HepG2 (cell line): Measurements from ENCODE around the gene ZNF503. TPM values are rescaled to one million over a fixed set of nuclear protein-coding genes. Genes with fewer than 3 reads are reported as not detected.
A peak's percentile ranks its signal among the peaks of the same experiment; 100 is the strongest.

Experiments
- IKZF1 ChIP-seq: fragments of 450-650 bp; IDR thresholded peaks from 2 replicates; pipeline ENCODE4 v1.7.1; 2016
- IKZF4 ChIP-seq: sonication (generic); formaldehyde crosslinking; IDR thresholded peaks from 2 replicates; pipeline ENCODE4 v1.5.1; 2020; ENCODE audit warnings: borderline replicate concordance, mild to moderate bottlenecking, low read depth, missing genetic modification reagents; ENCODE audit errors: not compliant biosample characterization
- NONO ChIP-seq, 2 experiments: fragments of 450-650 bp in 1 of 2; sonication (generic) in 1 of 2; formaldehyde crosslinking in 1 of 2; IDR thresholded peaks in 1 of 2; conservative IDR thresholded peaks in 1 of 2; 2 replicates each; pipeline versions ENCODE4 v1.6.1 to v1.8.0; 2017 to 2022; ENCODE audit warnings: mild to moderate bottlenecking in 1 of 2, missing genetic modification reagents in 1 of 2, moderate library complexity in 1 of 2
- NR2F1 ChIP-seq, 2 experiments: fragments of 450-650 bp in 1 of 2; formaldehyde crosslinking in 1 of 2; IDR thresholded peaks; 2 replicates each; pipeline versions ENCODE4 v1.5.0 to v1.6.1; 2016 to 2020; ENCODE audit warnings: mild to moderate bottlenecking in 1 of 2, missing compliant biosample characterization in 1 of 2, missing genetic modification reagents in 1 of 2, moderate library complexity in 1 of 2
- PAX8 ChIP-seq: sonication (generic); formaldehyde crosslinking; IDR thresholded peaks from 2 replicates; pipeline ENCODE4 v1.8.0; 2022; ENCODE audit warnings: mild to moderate bottlenecking, missing genetic modification reagents, borderline replicate concordance
- PRDM15 ChIP-seq: sonication (generic); formaldehyde crosslinking; IDR thresholded peaks from 2 replicates; pipeline ENCODE4 v1.4.0; 2020; ENCODE audit warnings: missing genetic modification reagents
- RBFOX2 ChIP-seq: fragments of 200-400 bp; formaldehyde crosslinking; IDR thresholded peaks from 2 replicates; pipeline ENCODE4 v1.6.1; 2017; ENCODE audit warnings: low read depth, mild to moderate bottlenecking, low read length
- REXO4 ChIP-seq: sonication (generic); formaldehyde crosslinking; IDR thresholded peaks from 2 replicates; pipeline ENCODE4 v1.8.0; 2022; ENCODE audit warnings: missing genetic modification reagents, mild to moderate bottlenecking, borderline replicate concordance
- ZFAT ChIP-seq: sonication (generic); formaldehyde crosslinking; conservative IDR thresholded peaks from 2 replicates; pipeline ENCODE4 v1.8.1; 2023; ENCODE audit warnings: missing genetic modification reagents, inconsistent platforms
- ZFY ChIP-seq: sonication (generic); formaldehyde crosslinking; IDR thresholded peaks from 2 replicates; pipeline ENCODE4 v1.4.0; 2020; ENCODE audit warnings: missing genetic modification reagents
- ZNF383 ChIP-seq: sonication (generic); formaldehyde crosslinking; IDR thresholded peaks from 2 replicates; pipeline ENCODE4 v1.4.0; 2020; ENCODE audit warnings: missing genetic modification reagents, mild to moderate bottlenecking, borderline replicate concordance
- ZNF414 ChIP-seq: sonication (generic); formaldehyde crosslinking; IDR thresholded peaks from 2 replicates; pipeline ENCODE4 v1.5.0; 2020; ENCODE audit warnings: missing genetic modification reagents
- ZNF572 ChIP-seq: sonication (generic); formaldehyde crosslinking; IDR thresholded peaks from 2 replicates; pipeline ENCODE4 v1.5.1; 2020; ENCODE audit warnings: mild to moderate bottlenecking, missing genetic modification reagents
- ZNF605 ChIP-seq: sonication (generic); formaldehyde crosslinking; IDR thresholded peaks from 2 replicates; pipeline ENCODE4 v1.8.0; 2022; ENCODE audit warnings: mild to moderate bottlenecking, missing genetic modification reagents
- ZNF607 ChIP-seq: sonication (generic); formaldehyde crosslinking; IDR thresholded peaks from 2 replicates; pipeline ENCODE4 v1.5.1; 2020; ENCODE audit warnings: missing genetic modification reagents, mild to moderate bottlenecking, borderline replicate concordance
- ZNF670 ChIP-seq: sonication (generic); formaldehyde crosslinking; IDR thresholded peaks from 2 replicates; pipeline ENCODE4 v1.8.0; 2022; ENCODE audit warnings: mild to moderate bottlenecking, missing genetic modification reagents, borderline replicate concordance
- ZNF766 ChIP-seq: sonication (generic); formaldehyde crosslinking; IDR thresholded peaks from 2 replicates; pipeline ENCODE4 v1.5.0; 2020; ENCODE audit warnings: missing genetic modification reagents, borderline replicate concordance
- ZNF816 ChIP-seq: sonication (generic); formaldehyde crosslinking; IDR thresholded peaks from 2 replicates; pipeline ENCODE4 v1.8.0; 2022; ENCODE audit warnings: missing genetic modification reagents, mild to moderate bottlenecking, borderline replicate concordance
- ZSCAN29 ChIP-seq: sonication (generic); formaldehyde crosslinking; conservative IDR thresholded peaks from 2 replicates; pipeline ENCODE4 v1.4.0; 2020; ENCODE audit warnings: mild to moderate bottlenecking, missing genetic modification reagents
- polyA plus RNA-seq, 8 experiments: library from polyadenylated mRNA; depleted of rRNA in 3 of 8; stranded (reverse) in 7 of 8; unstranded in 1 of 8; fragments of >200 nt; fragmentation: Illumina TruSeq in 4 of 8; extraction: Trizol in 4 of 8; gene quantifications; 2 replicates each; pipeline versions ENCODE4 v1.2.1 to v1.2.3, GENCODE V29; 2011 to 2016; ENCODE audit warnings: low read depth in 4 of 8, missing spikeins in 1 of 8, mixed read lengths in 1 of 8; ENCODE audit not compliant: insufficient read depth in 1 of 8
- total RNA-seq, 5 experiments: library from RNA; depleted of rRNA; stranded (reverse); fragments of >200 nt; fragmentation: Illumina TruSeq; extraction: Trizol; gene quantifications; 2 replicates each; pipeline ENCODE4 v1.2.3, GENCODE V29; 2016; ENCODE audit warnings: low read depth in 1 of 5
- TF ChIP-seq, protein P1 (sequence below): sonication (generic); formaldehyde crosslinking; IDR thresholded peaks from 2 replicates; pipeline ENCODE4 v1.5.0; 2020; ENCODE audit warnings: mild to moderate bottlenecking, missing genetic modification reagents
- TF ChIP-seq, protein P2 (sequence below): sonication (generic); formaldehyde crosslinking; IDR thresholded peaks from 2 replicates; pipeline ENCODE4 v1.4.0; 2020; ENCODE audit warnings: missing genetic modification reagents

The ZNF503 gene
- total and polyA plus RNA-seq, 2 of the 13 experiments (the other 11 are each of a cell fraction or from before 2014, with no cell fraction given) = 2.7 to 8.3 TPM

GRCh38 chr10:75399461-75400162, 2.0 kb downstream of the ZNF503 start (continued):
- TF ChIP-seq, protein P1, sequence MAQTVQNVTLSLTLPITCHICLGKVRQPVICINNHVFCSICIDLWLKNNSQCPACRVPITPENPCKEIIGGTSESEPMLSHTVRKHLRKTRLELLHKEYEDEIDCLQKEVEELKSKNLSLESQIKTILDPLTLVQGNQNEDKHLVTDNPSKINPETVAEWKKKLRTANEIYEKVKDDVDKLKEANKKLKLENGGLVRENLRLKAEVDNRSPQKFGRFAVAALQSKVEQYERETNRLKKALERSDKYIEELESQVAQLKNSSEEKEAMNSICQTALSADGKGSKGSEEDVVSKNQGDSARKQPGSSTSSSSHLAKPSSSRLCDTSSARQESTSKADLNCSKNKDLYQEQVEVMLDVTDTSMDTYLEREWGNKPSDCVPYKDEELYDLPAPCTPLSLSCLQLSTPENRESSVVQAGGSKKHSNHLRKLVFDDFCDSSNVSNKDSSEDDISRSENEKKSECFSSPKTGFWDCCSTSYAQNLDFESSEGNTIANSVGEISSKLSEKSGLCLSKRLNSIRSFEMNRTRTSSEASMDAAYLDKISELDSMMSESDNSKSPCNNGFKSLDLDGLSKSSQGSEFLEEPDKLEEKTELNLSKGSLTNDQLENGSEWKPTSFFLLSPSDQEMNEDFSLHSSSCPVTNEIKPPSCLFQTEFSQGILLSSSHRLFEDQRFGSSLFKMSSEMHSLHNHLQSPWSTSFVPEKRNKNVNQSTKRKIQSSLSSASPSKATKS (CRISPR knock-in tag) = no peak
- TF ChIP-seq ZNF607 (peak; percentile 49; the same call in 1 of the 2 replicates), ZFAT (CRISPR knock-in tag) (no peak), PRDM15 (no peak), ZNF414 (CRISPR knock-in tag) (no peak), ZNF670 (CRISPR knock-in tag) (no peak), ZNF605 (CRISPR knock-in tag) (no peak), ZNF383 (CRISPR knock-in tag) (no peak), ZNF766 (CRISPR knock-in tag) (no peak), IKZF1 (no peak), RBFOX2 (peak; percentile 45), NONO (IDR thresholded peaks at IDR 0.05) (no peak), NONO (CRISPR knock-in tag; conservative IDR thresholded peaks at IDR 0.05) (0 out of 2 replicates have a peak, but pooled peaks have one; percentile 53), ZNF572 (CRISPR knock-in tag) (no peak), PAX8 (CRISPR knock-in tag) (no peak), ZSCAN29 (CRISPR knock-in tag) (no peak), ZNF816 (CRISPR knock-in tag) (no peak), IKZF4 (CRISPR knock-in tag) (no peak), REXO4 (no peak), NR2F1 (CRISPR knock-in tag; IDR thresholded peaks at IDR 0.05) (no peak), ZFY (CRISPR knock-in tag) (peak; percentile 38; the same call in 1 of the 2 replicates)
- TF ChIP-seq, protein P2, sequence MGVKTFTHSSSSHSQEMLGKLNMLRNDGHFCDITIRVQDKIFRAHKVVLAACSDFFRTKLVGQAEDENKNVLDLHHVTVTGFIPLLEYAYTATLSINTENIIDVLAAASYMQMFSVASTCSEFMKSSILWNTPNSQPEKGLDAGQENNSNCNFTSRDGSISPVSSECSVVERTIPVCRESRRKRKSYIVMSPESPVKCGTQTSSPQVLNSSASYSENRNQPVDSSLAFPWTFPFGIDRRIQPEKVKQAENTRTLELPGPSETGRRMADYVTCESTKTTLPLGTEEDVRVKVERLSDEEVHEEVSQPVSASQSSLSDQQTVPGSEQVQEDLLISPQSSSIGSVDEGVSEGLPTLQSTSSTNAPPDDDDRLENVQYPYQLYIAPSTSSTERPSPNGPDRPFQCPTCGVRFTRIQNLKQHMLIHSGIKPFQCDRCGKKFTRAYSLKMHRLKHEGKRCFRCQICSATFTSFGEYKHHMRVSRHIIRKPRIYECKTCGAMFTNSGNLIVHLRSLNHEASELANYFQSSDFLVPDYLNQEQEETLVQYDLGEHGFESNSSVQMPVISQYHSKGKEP (CRISPR knock-in tag) = no peak
